Nephron (organoid): ENCODE measurements around the gene IRAK1.

ENCODE experiments used
- H3K27ac Mint-ChIP-seq, 3 experiments: 2 replicates each; pipeline ENCODE4 v1.8.0; 2020; ENCODE audit warnings: mixed read lengths in 3 of 3, mild to moderate bottlenecking in 2 of 3, moderate library complexity in 1 of 3
- H3K27me3 Mint-ChIP-seq: 2 replicates; pipeline ENCODE4 v1.8.0; 2021; ENCODE audit warnings: low read depth, mild to moderate bottlenecking, moderate library complexity, mixed read lengths
- H3K36me3 Mint-ChIP-seq: 2 replicates; pipeline ENCODE4 v1.8.0; 2020; ENCODE audit warnings: low read depth, mixed read lengths
- H3K4me1 Mint-ChIP-seq: 2 replicates; pipeline ENCODE4 v1.8.0; 2020; ENCODE audit warnings: mixed read lengths
- H3K4me3 Mint-ChIP-seq, 3 experiments: 2 replicates each; pipeline ENCODE4 v1.8.0; 2020; ENCODE audit warnings: mild to moderate bottlenecking in 3 of 3, mixed read lengths in 3 of 3, moderate library complexity in 2 of 3
- H3K9me3 Mint-ChIP-seq: 2 replicates; pipeline ENCODE4 v1.8.0; 2020; ENCODE audit warnings: mixed read lengths
- TF ChIP-seq, protein P1 (sequence below), 3 experiments: fragments of 200-600 bp; sonication (generic); IDR thresholded peaks; one replicate each; pipeline ENCODE4 v1.5.0; 2021; ENCODE audit warnings: antibody characterized with exemption in 3 of 3; ENCODE audit not compliant: unreplicated experiment in 3 of 3

Gene IRAK1

DNA sequence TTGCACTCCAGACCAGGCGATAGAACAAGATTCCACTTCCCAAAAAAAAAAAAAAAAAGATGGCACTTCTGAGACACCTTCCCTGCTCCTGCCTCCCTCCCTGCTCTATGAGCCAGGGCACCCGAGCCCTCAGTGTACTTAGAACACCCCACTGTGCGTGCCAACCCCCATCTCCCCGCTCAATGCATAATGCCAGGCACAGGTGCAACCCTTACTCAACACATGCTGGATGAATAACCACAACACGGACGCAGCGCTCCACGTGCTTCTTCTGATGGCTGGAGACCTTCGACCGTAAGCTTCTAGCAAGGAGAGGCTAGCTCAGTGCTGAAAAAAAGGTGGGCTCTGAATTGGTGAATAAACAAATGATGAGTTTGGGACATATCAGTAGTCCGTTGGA is 19.9 kb upstream of the IRAK1 start:
- no peaks in the 10 kb centered on the region for H3K27me3 Mint-ChIP-seq
- H3K4me3 Mint-ChIP-seq: no peak overlapping the region
- H3K36me3 Mint-ChIP-seq: peaks cover 17% of the 10 kb centered on the region
- H3K4me1 Mint-ChIP-seq: peaks cover 40% of the 10 kb centered on the region
- TF ChIP-seq, protein P1, sequence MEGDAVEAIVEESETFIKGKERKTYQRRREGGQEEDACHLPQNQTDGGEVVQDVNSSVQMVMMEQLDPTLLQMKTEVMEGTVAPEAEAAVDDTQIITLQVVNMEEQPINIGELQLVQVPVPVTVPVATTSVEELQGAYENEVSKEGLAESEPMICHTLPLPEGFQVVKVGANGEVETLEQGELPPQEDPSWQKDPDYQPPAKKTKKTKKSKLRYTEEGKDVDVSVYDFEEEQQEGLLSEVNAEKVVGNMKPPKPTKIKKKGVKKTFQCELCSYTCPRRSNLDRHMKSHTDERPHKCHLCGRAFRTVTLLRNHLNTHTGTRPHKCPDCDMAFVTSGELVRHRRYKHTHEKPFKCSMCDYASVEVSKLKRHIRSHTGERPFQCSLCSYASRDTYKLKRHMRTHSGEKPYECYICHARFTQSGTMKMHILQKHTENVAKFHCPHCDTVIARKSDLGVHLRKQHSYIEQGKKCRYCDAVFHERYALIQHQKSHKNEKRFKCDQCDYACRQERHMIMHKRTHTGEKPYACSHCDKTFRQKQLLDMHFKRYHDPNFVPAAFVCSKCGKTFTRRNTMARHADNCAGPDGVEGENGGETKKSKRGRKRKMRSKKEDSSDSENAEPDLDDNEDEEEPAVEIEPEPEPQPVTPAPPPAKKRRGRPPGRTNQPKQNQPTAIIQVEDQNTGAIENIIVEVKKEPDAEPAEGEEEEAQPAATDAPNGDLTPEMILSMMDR (IDR thresholded peaks at IDR 0.05; ENCODE audit: unreplicated experiment in 3 of 3): no peak
- peak overlapping the region in 1 of 3 experiments; percentile 79 for H3K27ac Mint-ChIP-seq
- H3K9me3 Mint-ChIP-seq: peaks cover 3% of the 10 kb centered on the region

DNA sequence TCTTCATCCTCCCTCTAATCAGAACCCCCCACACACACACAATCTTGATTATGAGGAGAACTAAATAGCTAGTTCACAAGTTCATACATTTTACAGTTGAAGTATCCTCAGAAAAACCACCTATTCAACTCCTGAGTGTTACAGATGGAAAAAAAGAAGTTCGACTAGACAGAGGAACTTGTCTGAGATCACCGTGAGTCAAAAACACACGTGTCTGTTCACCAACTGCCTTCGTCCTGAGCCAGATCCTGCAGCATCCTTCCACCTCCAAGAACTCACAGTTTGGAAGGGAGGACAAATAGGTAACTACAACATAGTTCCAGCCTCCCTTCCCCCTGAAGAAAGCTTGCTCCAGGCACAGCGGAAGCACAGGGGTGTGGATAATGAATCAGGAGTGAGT is 19.0 kb upstream of the IRAK1 start:
- TF ChIP-seq, protein P1 (IDR thresholded peaks at IDR 0.05; ENCODE audit: unreplicated experiment in 3 of 3): no peak
- peaks cover 17% of the 10 kb centered on the region for H3K36me3 Mint-ChIP-seq
- H3K27ac Mint-ChIP-seq: peak overlapping the region in 2 of 3 experiments; percentile 5 to 41
- H3K4me3 Mint-ChIP-seq: no peak overlapping the region
- no peaks in the 10 kb centered on the region for H3K27me3 Mint-ChIP-seq
- peaks cover 33% of the 10 kb centered on the region for H3K4me1 Mint-ChIP-seq
- H3K9me3 Mint-ChIP-seq: peaks cover 3% of the 10 kb centered on the region

DNA sequence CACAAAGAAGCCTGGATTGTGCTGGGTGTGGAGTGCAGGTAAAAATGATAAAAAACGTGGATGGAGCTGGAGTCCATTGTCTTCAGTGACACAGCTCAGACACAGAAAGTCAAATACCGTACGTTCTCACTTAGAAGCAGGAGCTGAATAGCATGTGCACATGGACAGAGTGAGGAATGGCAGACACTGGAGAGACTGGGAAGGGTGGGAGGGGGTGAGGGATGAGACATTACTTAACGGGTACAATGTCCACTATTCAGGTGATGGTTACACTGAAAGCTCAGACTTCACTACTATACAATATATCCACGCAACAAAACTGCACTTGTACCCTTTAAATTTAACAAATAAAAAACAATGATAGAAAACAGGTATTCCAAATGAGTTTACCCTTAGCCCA is 18.1 kb upstream of the IRAK1 start:
- Mint-ChIP-seq H3K4me3 (no peak overlapping the region), H3K27ac (no peak overlapping the region), H3K9me3 (peaks cover 3% of the 10 kb centered on the region), H3K27me3 (no peaks in the 10 kb centered on the region), H3K36me3 (peaks cover 17% of the 10 kb centered on the region), H3K4me1 (peaks cover 24% of the 10 kb centered on the region)
- TF ChIP-seq, protein P1 (IDR thresholded peaks at IDR 0.05; ENCODE audit: unreplicated experiment in 3 of 3): no peak

GRCh38 chrX:154036513-154036912 is 16.8 kb upstream of the IRAK1 start:
- TF ChIP-seq, protein P1 (IDR thresholded peaks at IDR 0.05; ENCODE audit: unreplicated experiment in 3 of 3): no peak
- Mint-ChIP-seq H3K9me3 (peaks cover 3% of the 10 kb centered on the region), H3K4me3 (no peak overlapping the region), H3K27me3 (no peaks in the 10 kb centered on the region), H3K4me1 (peaks cover 23% of the 10 kb centered on the region), H3K36me3 (peaks cover 26% of the 10 kb centered on the region), H3K27ac (no peak overlapping the region)

DNA sequence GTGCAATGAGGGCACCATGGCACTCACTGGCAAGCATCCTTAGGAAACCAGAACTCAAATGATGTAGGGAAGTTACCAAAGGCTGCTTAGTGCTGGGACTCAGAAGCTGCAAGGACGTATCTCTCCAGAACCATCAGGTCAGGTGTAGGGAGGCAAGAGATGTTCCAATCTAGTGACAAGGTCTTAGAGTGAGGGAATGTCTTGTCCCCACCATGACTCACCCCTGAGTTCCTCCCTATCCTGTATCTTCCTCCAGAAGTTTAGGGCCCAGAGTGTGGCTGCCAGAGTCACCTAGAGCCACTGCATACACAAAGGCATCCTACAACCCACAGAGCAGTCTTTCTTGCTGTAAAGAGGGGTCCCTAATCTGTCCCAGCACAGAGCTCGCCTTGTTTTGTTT is 14.1 kb upstream of the IRAK1 start:
- H3K9me3 Mint-ChIP-seq: peaks cover 3% of the 10 kb centered on the region
- H3K27me3 Mint-ChIP-seq: no peaks in the 10 kb centered on the region
- TF ChIP-seq, protein P1 (IDR thresholded peaks at IDR 0.05; ENCODE audit: unreplicated experiment in 3 of 3): no peak
- no peak overlapping the region for H3K4me3 Mint-ChIP-seq
- H3K27ac Mint-ChIP-seq: no peak overlapping the region
- H3K36me3 Mint-ChIP-seq: peaks cover 26% of the 10 kb centered on the region
- H3K4me1 Mint-ChIP-seq: peaks cover 7% of the 10 kb centered on the region

DNA sequence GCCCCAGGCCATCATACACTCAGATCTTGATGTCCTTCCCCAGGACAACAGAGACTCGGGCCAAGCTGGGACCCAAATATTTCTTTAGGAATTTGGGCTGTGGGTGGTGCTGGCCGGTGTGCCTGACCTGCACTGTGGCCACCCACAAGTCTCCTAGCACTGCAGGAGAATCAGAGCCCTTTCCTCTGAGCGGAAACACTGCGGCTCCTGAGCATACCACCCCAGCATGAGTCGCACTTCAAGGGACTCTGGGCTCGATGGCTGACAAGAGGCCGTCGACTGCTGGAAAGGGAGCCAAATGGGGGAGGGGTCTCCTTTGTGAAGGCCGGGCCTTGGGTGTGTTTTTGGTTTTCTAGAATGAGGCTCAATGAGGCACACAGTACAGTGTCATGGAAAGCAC is 13.0 kb upstream of the IRAK1 start:
- Mint-ChIP-seq H3K36me3 (peaks cover 35% of the 10 kb centered on the region), H3K4me1 (peaks cover 7% of the 10 kb centered on the region), H3K27ac (peak overlapping the region in 1 of 3 experiments; percentile 48), H3K4me3 (no peak overlapping the region), H3K27me3 (no peaks in the 10 kb centered on the region), H3K9me3 (no peaks in the 10 kb centered on the region)
- TF ChIP-seq, protein P1 (IDR thresholded peaks at IDR 0.05; ENCODE audit: unreplicated experiment in 3 of 3): no peak
